Naive thymus-derived CD4-positive, alpha-beta T cell (primary cell): ENCODE data around the gene MRTFA. TPM values are rescaled to one million over a fixed set of nuclear protein-coding genes. Genes with fewer than 3 reads are reported as not detected.
"Not testable (repeated sequence)": the region's sequence is repeated elsewhere in the genome, so short reads cannot be mapped to it uniquely, and the experiment has no call there.

Source experiments
- ATAC-seq: fragments of 150-1000 bp; cut with Tn5 transposase; 2 replicates; pipeline ENCODE4 v1.10.0; 2021; ENCODE audit warnings: mild to moderate bottlenecking, moderate library complexity
- CTCF ChIA-PET: fragments of 350-600 bp; sonication (Branson Sonifier 250); formaldehyde crosslinking; loops from one replicate; lab custom pipeline; 2021; ENCODE audit warnings: antibody characterized with exemption; lab: Charles Lee
- POLR2A ChIA-PET: fragments of 350-600 bp; sonication (Branson Sonifier 250); formaldehyde crosslinking; loops from one replicate; lab custom pipeline; 2021; ENCODE audit warnings: antibody characterized with exemption, inconsistent platforms; lab: Charles Lee
- DNase-seq, 9 donors: peaks; one replicate each; pipeline versions ENCODE4 v3.0.0 to v3.0.0-alpha.2; 2020 to 2022; ENCODE audit warnings: mixed read lengths in 1 of 9
- H3K27ac ChIP-seq: one replicate; pipeline ENCODE4 v1.7.0; 2013; ENCODE audit warnings: mild to moderate bottlenecking, low read depth, low read length, moderate library complexity
- H3K27me3 ChIP-seq, 2 donors: one replicate each; pipeline ENCODE4 v1.7.0; 2013; ENCODE audit warnings: low read length in 2 of 2, mild to moderate bottlenecking in 2 of 2, moderate library complexity in 2 of 2; ENCODE audit not compliant: control insufficient read depth in 2 of 2, insufficient read depth in 2 of 2
- H3K36me3 ChIP-seq, 3 experiments: 1 replicate in 2 of 3; 2 replicates in 1 of 3; pipeline ENCODE4 v1.7.0; 2013; ENCODE audit warnings: low read length in 3 of 3, mild to moderate bottlenecking in 3 of 3, moderate library complexity in 1 of 3; ENCODE audit not compliant: insufficient read depth in 3 of 3, control insufficient read depth in 2 of 3
- H3K4me1 ChIP-seq, 2 donors: one replicate each; pipeline ENCODE4 v1.7.0; 2013; ENCODE audit warnings: low read length in 2 of 2, mild to moderate bottlenecking in 2 of 2, moderate library complexity in 1 of 2; ENCODE audit not compliant: control insufficient read depth in 2 of 2, insufficient read depth in 2 of 2
- H3K4me3 ChIP-seq: 2 replicates; pipeline ENCODE4 v1.7.0; 2013; ENCODE audit warnings: mild to moderate bottlenecking, low read length
- H3K9me3 ChIP-seq, 3 experiments: 1 replicate in 2 of 3; 2 replicates in 1 of 3; pipeline ENCODE4 v1.7.0; 2013; ENCODE audit warnings: low read length in 3 of 3; ENCODE audit not compliant: control insufficient read depth in 2 of 3
- H3K27ac Mint-ChIP-seq, 9 donors: one replicate each; pipeline ENCODE4 v1.8.0; 2020 to 2022; ENCODE audit warnings: mixed read lengths in 9 of 9, mild to moderate bottlenecking in 8 of 9, moderate library complexity in 5 of 9, inconsistent platforms in 2 of 9
- H3K27me3 Mint-ChIP-seq, 5 donors: one replicate each; pipeline ENCODE4 v1.8.0; 2021 to 2022; ENCODE audit warnings: mixed read lengths in 5 of 5, mild to moderate bottlenecking in 1 of 5
- H3K36me3 Mint-ChIP-seq, 5 donors: one replicate each; pipeline ENCODE4 v1.8.0; 2020 to 2022; ENCODE audit warnings: mixed read lengths in 5 of 5, mild to moderate bottlenecking in 3 of 5, inconsistent platforms in 1 of 5
- H3K4me1 Mint-ChIP-seq, 7 donors: one replicate each; pipeline ENCODE4 v1.8.0; 2020 to 2022; ENCODE audit warnings: mixed read lengths in 7 of 7, mild to moderate bottlenecking in 3 of 7, inconsistent platforms in 1 of 7
- H3K4me3 Mint-ChIP-seq, 10 donors: one replicate each; pipeline ENCODE4 v1.8.0; 2020 to 2022; ENCODE audit warnings: mild to moderate bottlenecking in 10 of 10, mixed read lengths in 10 of 10, moderate library complexity in 6 of 10, inconsistent platforms in 2 of 10
- H3K9me3 Mint-ChIP-seq, 11 donors: one replicate each; pipeline ENCODE4 v1.8.0; 2020 to 2022; ENCODE audit warnings: mixed read lengths in 11 of 11, mild to moderate bottlenecking in 4 of 11, inconsistent platforms in 1 of 11, moderate library complexity in 1 of 11
- intact Hi-C, 2 donors: fragments of 100-400 bp; cut with micrococcal nuclease; formaldehyde crosslinking; loops; one replicate each; pipeline ENCODE4 v1.15.1; 2023
- polyA plus RNA-seq, 2 donors: library from polyadenylated mRNA; unstranded; fragments of 300-500 nt; fragmentation: Illumina TruSeq; gene quantifications; one replicate each; pipeline ENCODE4 v1.2.3, GENCODE V29; 2021
- total RNA-seq, 6 experiments: library from RNA in 5 of 6; stranded (reverse) in 5 of 6; gene quantifications; 1 replicate in 5 of 6; 2 replicates in 1 of 6; pipeline ENCODE4 v1.2.3 and lab custom pipeline; 2021 to 2026

Gene MRTFA
- total and polyA plus RNA-seq, 7 experiments from 2014 or later, result 17.6 to 114 (median 81.5) TPM

GRCh38 chr22:40585310-40585751, 51.2 kb downstream of the MRTFA start:
- no peak overlapping the region for H3K27ac ChIP-seq
- H3K36me3 ChIP-seq, result no peaks in the 10 kb centered on the region
- Mint-ChIP-seq H3K36me3 (peaks cover 0 to 53% (median 28%) of the 10 kb centered on the region in 5 donors), H3K4me1 (peaks cover 4 to 50% (median 28%) of the 10 kb centered on the region in 7 donors), H3K27me3 (no peaks in the 10 kb centered on the region), H3K9me3 (peaks cover 0 to 1% (median 0%) of the 10 kb centered on the region in 11 donors), H3K4me3 (no peak overlapping the region), H3K27ac (peak overlapping the region in 2 of 9 donors; percentile 2 to 28)
- ChIA-PET POLR2A (no interaction called here), CTCF (no interaction called here)
- H3K9me3 ChIP-seq, result no peaks in the 10 kb centered on the region
- ATAC-seq (no peak), DNase-seq (no peak)
- H3K4me3 ChIP-seq, result no peak overlapping the region
- H3K4me1 ChIP-seq, result no peaks in the 10 kb centered on the region
- intact Hi-C loops, result no loop called here
- no peaks in the 10 kb centered on the region for H3K27me3 ChIP-seq

- DNase-seq, H3K27ac ChIP-seq, ATAC-seq, H3K27me3 ChIP-seq, H3K4me3 ChIP-seq, H3K36me3 ChIP-seq, H3K4me3 Mint-ChIP-seq, H3K4me1 ChIP-seq, H3K27me3 Mint-ChIP-seq, CTCF ChIA-PET, H3K27ac Mint-ChIP-seq, H3K9me3 Mint-ChIP-seq, H3K9me3 ChIP-seq: not testable (repeated sequence)
- H3K4me1 Mint-ChIP-seq, result peaks cover 4 to 50% (median 28%) of the 10 kb centered on the region in 7 donors
- POLR2A ChIA-PET, result interaction anchor here (0.8 kb wide), 1 partner anchor 186 kb away, joined by 3 read pairs; no protein-coding TSS in a partner anchor
- intact Hi-C loops, result loop anchor here (5.0 kb wide), 2 partner anchors 52 to 53 kb away; partner anchors contain the start of gene MRTFA (in 1 of the 2)
- H3K36me3 Mint-ChIP-seq, result peaks cover 0 to 53% (median 28%) of the 10 kb centered on the region in 5 donors
Observed at GRCh38 chr22:40584766-40585165, 51.8 kb downstream of the MRTFA start.

- H3K4me3 ChIP-seq, result no peak overlapping the region
- H3K4me3 Mint-ChIP-seq, result peak overlapping the region in 1 of 10 donors; percentile 13
- H3K36me3 ChIP-seq, result no peaks in the 10 kb centered on the region
- peak overlapping the region in 7 of 9 donors; percentile 6 to 60 (median 33) for H3K27ac Mint-ChIP-seq
- ATAC-seq (no peak), DNase-seq (no peak)
- H3K9me3 Mint-ChIP-seq, result peaks cover 0 to 1% (median 0%) of the 10 kb centered on the region in 11 donors
- intact Hi-C loops, result loop anchor here (2.0 to 5.0 kb wide), 3 partner anchors 51 to 54 kb away; partner anchors contain the start of gene MRTFA (in 1 of the 2)
- peaks cover 0 to 8% of the 10 kb centered on the region in 2 donors for H3K4me1 ChIP-seq
- H3K27me3 ChIP-seq, result no peaks in the 10 kb centered on the region
- POLR2A ChIA-PET, result interaction anchor here (0.6 kb wide), 1 partner anchor 55 kb away, joined by 3 read pairs; no protein-coding TSS in a partner anchor
- CTCF ChIA-PET, result interaction anchor here (1.6 kb wide), 1 partner anchor 11 kb away, joined by 3 read pairs; no protein-coding TSS in a partner anchor
- H3K36me3 Mint-ChIP-seq, result peaks cover 0 to 45% (median 28%) of the 10 kb centered on the region in 5 donors
- no peaks in the 10 kb centered on the region for H3K27me3 Mint-ChIP-seq
- H3K4me1 Mint-ChIP-seq, result peaks cover 9 to 52% (median 37%) of the 10 kb centered on the region in 7 donors
- no peaks in the 10 kb centered on the region for H3K9me3 ChIP-seq
- no peak overlapping the region for H3K27ac ChIP-seq
Observed at GRCh38 chr22:40583053-40583741, 53.3 kb downstream of the MRTFA start.

GRCh38 chr22:40582063-40582462, 54.5 kb downstream of the MRTFA start:
- Mint-ChIP-seq H3K27ac (no peak overlapping the region), H3K4me1 (peaks cover 10 to 49% (median 40%) of the 10 kb centered on the region in 7 donors), H3K4me3 (no peak overlapping the region), H3K36me3 (peaks cover 0 to 38% (median 22%) of the 10 kb centered on the region in 5 donors), H3K27me3 (no peaks in the 10 kb centered on the region), H3K9me3 (peaks cover 0 to 1% (median 0%) of the 10 kb centered on the region in 11 donors)
- ChIA-PET POLR2A (interaction anchor here (0.7 to 1.0 kb wide), 2 partner anchors 10 to 12 kb away, joined by 3 to 4 read pairs; no protein-coding TSS in a partner anchor), CTCF (no interaction called here)
- no peak overlapping the region for H3K4me3 ChIP-seq
- no peaks in the 10 kb centered on the region for H3K9me3 ChIP-seq
- DNase-seq (no peak), ATAC-seq (no peak)
- no peaks in the 10 kb centered on the region for H3K27me3 ChIP-seq
- intact Hi-C loops, result loop anchor here (2.0 to 5.0 kb wide), 3 partner anchors 50 to 55 kb away; partner anchors contain the start of gene MRTFA (in 1 of the 2)
- H3K36me3 ChIP-seq, result no peaks in the 10 kb centered on the region
- H3K4me1 ChIP-seq, result peaks cover 0 to 13% of the 10 kb centered on the region in 2 donors
- no peak overlapping the region for H3K27ac ChIP-seq

GRCh38 chr22:40580631-40581030, 55.9 kb downstream of the MRTFA start:
- Histone ChIP-seq H3K9me3 (no peaks in the 10 kb centered on the region), H3K27me3 (no peaks in the 10 kb centered on the region), H3K36me3 (no peaks in the 10 kb centered on the region), H3K4me1 (peaks cover 0 to 13% of the 10 kb centered on the region in 2 donors), H3K4me3 (no peak overlapping the region), H3K27ac (no peak overlapping the region)
- Mint-ChIP-seq H3K4me1 (peaks cover 9 to 45% (median 32%) of the 10 kb centered on the region in 7 donors), H3K27ac (peak overlapping the region in 1 of 9 donors; percentile 34), H3K9me3 (peaks cover 0 to 1% (median 0%) of the 10 kb centered on the region in 11 donors), H3K4me3 (no peak overlapping the region), H3K27me3 (no peaks in the 10 kb centered on the region), H3K36me3 (peaks cover 0 to 30% (median 13%) of the 10 kb centered on the region in 5 donors)
- ATAC-seq (no peak), DNase-seq (no peak)
- POLR2A ChIA-PET, result interaction anchor here (0.7 to 1.1 kb wide), 3 partner anchors 21 to 196 kb away, joined by 3 to 5 read pairs (median 3); no protein-coding TSS in a partner anchor
- CTCF ChIA-PET, result interaction anchor here (0.7 kb wide), 1 partner anchor 12 kb away, joined by 5 read pairs; no protein-coding TSS in a partner anchor
- intact Hi-C loops, result loop anchor here (5.0 kb wide), 2 partner anchors 48 to 57 kb away; partner anchors contain the start of gene MRTFA (in 1 of the 2)

- Mint-ChIP-seq H3K4me1 (peaks cover 7 to 34% (median 19%) of the 10 kb centered on the region in 7 donors), H3K9me3 (peaks cover 0 to 1% (median 0%) of the 10 kb centered on the region in 11 donors), H3K27me3 (no peaks in the 10 kb centered on the region), H3K4me3 (peak overlapping the region; percentile 30 to 81 (median 67)), H3K27ac (peak overlapping the region; percentile 83 to 98 (median 95)), H3K36me3 (peaks cover 0 to 16% (median 4%) of the 10 kb centered on the region in 5 donors)
- Histone ChIP-seq H3K36me3 (no peaks in the 10 kb centered on the region), H3K4me3 (no peak overlapping the region), H3K9me3 (no peaks in the 10 kb centered on the region), H3K27ac (peak overlapping the region; percentile 47), H3K27me3 (no peaks in the 10 kb centered on the region), H3K4me1 (peaks cover 0 to 13% of the 10 kb centered on the region in 2 donors)
- ChIA-PET POLR2A (no interaction called here), CTCF (interaction anchor here (1.5 kb wide), 1 partner anchor 68 kb away, joined by 5 read pairs; no protein-coding TSS in a partner anchor)
- intact Hi-C loops, result no loop called here
- peak in 7 of 9 donors; percentile 7 to 51 (median 28) for DNase-seq
- ATAC-seq, result peak; percentile 45
Observed at GRCh38 chr22:40578171-40578570, 58.3 kb downstream of the MRTFA start.
